Stimulated activated CD8-positive, alpha-beta memory T cell treated with anti-CD3 and anti-CD28 coated beads, Interleukin-12 subunit alpha, Interleukin-12 subunit beta, amount 100 ng/mL, for 1 hour (primary cell): ENCODE data around the gene SEC14L5.
A peak's percentile ranks its signal among the peaks of the same experiment; 100 is the strongest.
"Not testable (repeated sequence)": the region's sequence is repeated elsewhere in the genome, so short reads cannot be mapped to it uniquely, and the experiment has no call there.

Experiments
- DNase-seq: peaks from one replicate; pipeline ENCODE4 v3.0.0-alpha.2; 2020; ENCODE audit warnings: low read depth

SEC14L5 gene

DNA sequence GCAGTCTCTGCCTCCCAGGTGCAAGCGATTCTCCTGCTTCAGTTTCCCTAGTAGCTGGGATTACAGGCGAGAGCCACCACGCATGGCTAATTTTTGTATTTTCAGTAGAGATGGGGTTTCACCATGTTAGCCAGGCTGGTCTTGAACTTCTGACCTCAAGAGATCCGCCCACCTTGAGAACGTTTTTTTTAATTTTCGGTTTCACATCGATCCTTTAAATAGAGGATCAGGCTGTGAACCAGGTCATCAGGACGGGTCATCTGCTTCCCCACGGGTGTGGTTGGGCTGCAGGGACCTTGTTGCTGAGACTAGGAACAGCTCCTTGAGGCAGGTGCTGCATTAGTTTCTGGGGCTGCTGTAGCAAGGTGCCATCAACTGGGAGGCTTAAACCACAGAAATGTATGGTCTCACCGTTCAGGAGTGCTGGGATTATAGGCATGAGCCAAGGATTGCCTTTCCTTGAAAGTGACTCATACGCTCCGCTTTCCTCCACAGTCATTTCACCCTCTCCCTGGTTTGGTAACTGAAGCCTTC lies 83.5 kb downstream of the SEC14L5 start:
- no peak for DNase-seq

DNA sequence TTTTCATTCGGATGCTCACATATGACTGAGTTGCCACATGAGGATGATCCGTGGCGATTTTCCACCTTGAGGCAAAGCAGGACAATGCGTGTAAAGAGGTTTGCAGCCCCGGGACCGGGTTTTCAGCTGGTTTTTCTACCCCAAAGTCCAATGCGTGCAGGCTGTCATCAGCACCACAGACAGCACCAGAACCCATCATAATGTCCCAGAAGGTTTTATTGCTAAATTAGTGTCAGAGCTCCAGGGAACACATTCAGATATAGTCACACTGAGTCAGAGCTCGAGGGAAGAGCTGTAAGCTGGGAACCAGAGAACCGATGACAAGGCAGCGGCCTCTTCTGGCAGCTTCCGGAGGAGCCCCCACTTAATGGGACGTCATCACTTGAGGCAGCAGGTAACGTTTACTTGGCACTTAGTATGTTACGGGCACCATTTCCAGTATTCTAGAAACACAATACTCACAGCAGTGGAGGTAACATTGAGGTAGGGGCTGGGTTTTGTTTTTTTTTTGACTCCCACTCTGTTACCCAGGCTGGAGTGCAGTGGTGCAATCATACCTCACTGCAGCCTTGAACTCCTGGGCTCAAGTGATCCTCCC lies 84.5 kb downstream of the SEC14L5 start:
- DNase-seq: no peak

GRCh38 chr16:5044011-5044540 lies 85.9 kb downstream of the SEC14L5 start:
- DNase-seq: no peak

GRCh38 chr16:5044581-5044980 lies 86.5 kb downstream of the SEC14L5 start:
- DNase-seq: not testable (repeated sequence)

- DNase-seq: no peak
These were observed 87.5 kb downstream of the SEC14L5 start for GRCh38 chr16:5045499-5046115.

GRCh38 chr16:5046914-5047313 lies 88.8 kb downstream of the SEC14L5 start:
- DNase-seq: no peak

DNA sequence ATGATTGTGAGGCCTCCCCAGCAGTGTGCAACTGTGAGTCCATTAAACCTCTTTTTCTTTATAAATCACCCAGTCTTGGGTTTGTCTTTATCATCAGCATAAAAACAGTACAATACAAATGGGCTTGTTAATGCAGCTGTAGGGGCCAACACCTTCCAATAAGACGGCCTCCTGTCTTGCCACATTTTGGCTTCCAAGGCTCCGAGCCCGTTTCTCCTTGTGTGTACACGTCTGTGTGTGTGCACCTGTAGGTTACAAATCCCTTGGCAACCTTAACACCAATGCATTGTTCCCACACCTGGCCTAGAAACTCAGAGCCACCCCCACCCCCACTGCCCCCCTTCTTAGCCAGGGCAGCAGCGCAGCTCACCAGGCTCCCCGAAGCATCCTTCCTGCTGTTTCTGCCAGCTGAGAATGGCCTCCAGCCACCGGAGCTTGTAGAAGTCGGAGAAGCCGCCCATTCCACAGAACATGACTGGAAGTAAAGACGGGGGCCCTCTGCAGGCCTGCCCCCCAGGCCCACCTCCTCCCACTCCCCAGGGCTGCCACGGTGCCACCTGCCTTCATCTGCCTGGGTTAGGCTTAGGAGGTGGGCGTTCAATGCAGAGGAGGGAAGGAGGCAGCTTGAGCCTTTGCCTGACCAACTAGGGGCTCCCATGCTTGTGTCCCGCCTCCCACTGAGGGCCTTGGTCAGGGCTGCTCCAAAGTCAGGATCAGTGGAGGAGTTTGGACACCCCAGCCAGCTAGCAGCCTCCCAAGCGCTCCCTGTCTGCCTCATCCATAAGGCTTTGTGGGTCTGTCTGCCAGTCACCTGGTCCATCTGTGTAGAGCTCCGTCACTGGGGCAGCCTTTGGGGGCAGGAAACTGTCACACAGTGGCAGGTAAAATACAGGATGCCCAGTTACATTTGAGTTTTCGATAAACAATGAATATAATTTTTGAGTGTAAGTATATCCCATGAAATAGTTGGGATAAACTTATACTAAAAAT lies 97.0 kb downstream of the SEC14L5 start:
- DNase-seq: no peak

GRCh38 chr16:5056352-5056751 lies 98.2 kb downstream of the SEC14L5 start:
- peak; percentile 10 for DNase-seq

DNA sequence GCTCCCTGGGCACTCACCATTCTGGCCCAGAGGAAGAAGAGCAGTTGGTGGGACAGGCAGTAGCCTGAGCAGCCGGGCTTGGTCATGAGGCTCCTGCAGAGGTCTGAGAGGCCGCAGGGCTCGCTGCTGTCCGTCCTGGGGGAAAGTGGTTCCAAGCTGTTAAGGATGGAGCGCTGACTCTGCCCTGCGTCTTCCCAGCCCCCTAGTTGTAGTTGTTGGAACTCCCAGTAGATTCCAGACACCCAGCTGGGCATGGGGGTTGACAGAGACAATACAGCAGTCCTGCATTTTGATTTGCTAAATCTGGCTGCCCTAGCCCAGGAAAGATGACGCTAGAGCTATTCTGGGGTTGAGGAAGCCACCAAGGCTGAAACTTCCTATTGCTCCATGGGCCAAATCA lies 100.3 kb downstream of the SEC14L5 start:
- DNase-seq: no peak

GRCh38 chr16:5059386-5060072 lies 101.4 kb downstream of the SEC14L5 start:
- DNase-seq: no peak

DNA sequence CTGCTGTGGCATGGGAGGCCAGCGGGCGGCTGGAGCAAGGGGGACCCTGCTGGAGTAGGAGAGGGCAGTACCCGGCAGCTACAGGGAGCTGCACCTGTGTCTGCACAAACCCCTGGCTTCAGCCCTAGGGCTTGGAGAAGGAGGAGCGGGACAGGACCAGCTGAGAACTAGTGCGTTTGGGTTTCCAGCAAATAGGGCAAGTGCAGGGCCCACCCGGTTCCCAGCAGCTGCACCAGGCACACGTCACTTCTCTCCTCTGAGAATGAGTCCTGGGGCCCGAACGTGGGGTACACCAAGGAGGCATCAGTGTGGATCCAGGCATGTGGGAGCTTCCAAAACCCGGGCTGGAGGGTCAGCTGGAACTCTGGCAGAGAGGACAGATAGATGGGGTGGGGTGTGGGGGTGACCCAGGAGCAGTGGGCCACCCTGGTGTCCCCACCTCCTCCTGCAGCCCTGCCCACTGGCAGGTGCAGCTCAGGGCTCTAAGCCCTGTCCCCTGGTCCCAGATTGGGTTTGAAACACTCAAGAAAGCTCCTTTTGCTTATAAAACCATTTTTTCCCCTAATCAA lies 102.0 kb downstream of the SEC14L5 start:
- DNase-seq: no peak

- DNase-seq: no peak
These were observed 103.9 kb downstream of the SEC14L5 start for GRCh38 chr16:5062051-5062450.

DNA sequence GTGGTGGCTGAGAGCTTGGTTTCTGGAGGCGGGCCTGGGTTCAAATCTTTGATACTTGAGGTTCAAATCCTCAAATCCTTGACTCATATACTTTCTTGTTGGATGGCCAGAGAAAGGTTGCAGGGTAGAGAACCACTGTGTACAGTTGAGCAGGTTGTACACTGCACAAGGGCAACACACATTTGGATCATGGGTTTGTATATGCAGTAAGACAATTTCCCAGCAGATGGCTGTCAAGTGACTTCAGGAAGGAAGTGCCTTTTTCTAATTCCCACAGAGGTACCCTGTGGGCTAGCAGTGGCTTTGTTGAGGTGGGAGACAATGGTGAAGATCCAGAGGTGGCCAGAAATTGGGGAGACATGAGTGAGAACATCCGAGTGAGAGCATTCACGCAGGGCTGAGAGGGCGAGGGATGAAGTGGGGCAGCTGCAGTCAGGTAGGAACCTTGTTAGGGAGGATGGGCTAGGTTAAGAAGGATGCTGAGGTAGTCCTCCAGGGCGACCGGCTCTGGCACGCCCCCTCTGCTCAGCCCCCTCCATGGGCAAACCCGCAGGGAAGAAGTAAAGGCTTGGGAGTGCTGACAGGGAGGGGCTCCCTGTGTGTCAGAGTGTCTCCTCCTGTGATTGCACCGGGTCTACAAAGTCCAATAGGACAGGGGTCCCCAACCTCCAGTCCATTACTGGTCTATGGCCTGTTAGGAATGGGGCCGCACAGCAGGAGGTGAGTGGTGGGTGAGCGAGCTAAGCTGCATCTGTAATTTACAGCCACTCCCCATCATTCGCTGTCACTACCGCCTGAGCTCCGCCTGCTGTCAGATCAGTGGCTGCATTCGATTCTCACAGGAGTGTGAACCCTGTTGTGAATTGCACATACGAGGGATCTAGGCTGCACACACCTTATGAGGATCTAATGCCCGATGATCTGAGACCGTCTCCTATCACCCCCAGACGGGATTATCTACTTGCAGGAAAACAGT lies 104.9 kb downstream of the SEC14L5 start:
- DNase-seq: no peak

GRCh38 chr16:5064915-5065314 lies 106.8 kb downstream of the SEC14L5 start:
- no peak for DNase-seq

DNA sequence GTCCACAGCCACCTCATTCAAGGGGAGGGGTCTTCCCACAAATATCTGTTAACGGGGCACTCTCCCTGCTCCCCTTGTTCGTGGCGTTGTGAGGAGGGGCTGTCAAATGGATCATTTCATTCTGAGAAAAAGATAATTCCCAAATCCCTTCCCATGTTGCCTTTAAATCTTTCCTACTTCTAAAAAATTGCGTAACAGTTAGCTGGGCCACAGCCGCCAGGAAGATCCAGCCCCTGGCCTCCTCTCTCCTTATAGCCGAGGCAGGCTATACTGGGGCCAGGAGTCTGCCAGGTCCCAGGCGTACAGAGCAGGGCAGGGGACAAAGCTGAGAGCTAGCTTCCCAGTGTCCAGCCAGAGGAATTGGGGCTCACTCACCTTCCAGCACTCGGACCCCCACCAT lies 107.2 kb downstream of the SEC14L5 start:
- DNase-seq: no peak

- DNase-seq: no peak
These were observed 107.7 kb downstream of the SEC14L5 start, which contains the start of gene C16orf89 for GRCh38 chr16:5065813-5066212. Gene C16orf89, minus strand, starts transcription at chr16:5065956. Its CDS starts 48 bp downstream, at chr16:5065908.

DNA sequence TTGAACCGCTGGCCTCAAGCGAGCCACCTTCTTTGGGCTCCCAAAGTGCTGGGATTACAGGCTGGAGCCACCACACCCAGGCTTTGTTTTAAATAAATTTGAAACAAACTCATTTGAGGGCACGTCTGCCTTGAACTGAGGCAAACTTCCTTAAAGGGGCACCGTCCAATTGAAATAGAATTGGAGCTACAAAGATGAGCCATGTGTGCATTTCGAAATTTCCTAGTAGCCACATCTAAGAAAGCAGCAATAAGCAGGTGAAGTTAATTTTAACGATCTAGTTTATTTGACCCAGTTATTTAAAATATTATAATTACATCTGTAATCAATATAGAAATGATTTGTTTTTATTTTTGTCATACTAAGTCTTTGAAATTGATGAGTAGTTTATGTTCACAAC lies 108.4 kb downstream of the SEC14L5 start:
- DNase-seq: no peak
